ENCODE data around the gene COL11A1. TPM values are rescaled to one million over a fixed set of nuclear protein-coding genes. Genes with fewer than 3 reads are reported as not detected.

The COL11A1 gene
- total and polyA plus RNA-seq, 2 donors (not counting 3 experiments of a cell fraction or from before 2014, with no cell fraction given): not detected

GRCh38 chr1:102834688-102835320, 273.5 kb downstream of the COL11A1 start:
- TF ChIP-seq MAX (IDR thresholded peaks at IDR 0.05; ENCODE audit: insufficient read depth, insufficient read length) (no peak), JUN (IDR thresholded peaks at IDR 0.05; ENCODE audit: borderline replicate concordance, insufficient read depth, insufficient read length, low read depth) (no peak), GATA2 (IDR thresholded peaks at IDR 0.05; ENCODE audit: insufficient read depth, insufficient read length, low read depth, low read length) (no peak), FOS (IDR thresholded peaks at IDR 0.05; ENCODE audit: borderline replicate concordance, insufficient read depth, low read length) (no peak), EZH2 (IDR thresholded peaks at IDR 0.05; ENCODE audit: borderline replicate concordance, low read depth, low read length, severe bottlenecking) (no peak), MYC (IDR thresholded peaks at IDR 0.05; ENCODE audit: low read depth, low read length) (no peak), POLR2AphosphoS5 (IDR thresholded peaks at IDR 0.05; ENCODE audit: insufficient read depth, low read depth, low read length) (no peak), POLR2A (IDR thresholded peaks at IDR 0.05; ENCODE audit: low read depth, low read length) (no peak), CTCF (IDR thresholded peaks at IDR 0.05; ENCODE audit: extremely low read depth in 1 of 2, insufficient read depth in 1 of 2, low read depth in 1 of 2, low read length in 2 of 2) (no peak)

More at GRCh38 chr1:102834688-102835320, 273.5 kb downstream of the COL11A1 start:
- Histone ChIP-seq H3K27me3 (ENCODE audit: control insufficient read depth in 2 of 2, insufficient read depth in 2 of 2, low read length in 2 of 2) (no peaks in the 10 kb centered on the region), H3K9me1 (replicated peaks; ENCODE audit: control insufficient read depth, extremely low read depth, insufficient read depth, low read length) (no peaks in the 10 kb centered on the region), H4K20me1 (replicated peaks; ENCODE audit: control insufficient read depth, extremely low read depth, insufficient read depth, low read length) (no peaks in the 10 kb centered on the region), H3K9me3 (replicated peaks; ENCODE audit: control insufficient read depth, insufficient read depth, low read length) (no peaks in the 10 kb centered on the region), H3K4me1 (ENCODE audit: control insufficient read depth, extremely low read depth, insufficient read depth, low read length) (no peaks in the 10 kb centered on the region), H3K4me2 (ENCODE audit: insufficient read depth, low read length) (no peak overlapping the region), H3K27ac (ENCODE audit: insufficient read depth, low read depth, low read length) (no peak overlapping the region), H2AFZ (ENCODE audit: low read depth, low read length) (no peak overlapping the region), H3K36me3 (ENCODE audit: control insufficient read depth in 2 of 2, extremely low read depth in 1 of 2, insufficient read depth in 2 of 2, low read length in 2 of 2) (no peaks in the 10 kb centered on the region), H3K4me3 (replicated peaks in 1 of 3; ENCODE audit: insufficient read depth in 1 of 3, low read depth in 1 of 3, low read length in 3 of 3) (no peak overlapping the region), H3K79me2 (ENCODE audit: control insufficient read depth, insufficient read depth, low read length) (no peaks in the 10 kb centered on the region), H3K9ac (replicated peaks; ENCODE audit: extremely low read depth, insufficient read depth, low read length) (no peak overlapping the region)
- no peak for DNase-seq (ENCODE audit: low read depth, low spot score)
- ChIA-PET CTCF (interaction anchor here (1.2 kb wide), 1 partner anchor 136 kb away, joined by 3 read pairs; no protein-coding TSS in a partner anchor), POLR2A (no interaction called here)
- FAIRE-seq: no peak
- intact Hi-C loops (cut with micrococcal nuclease): no loop called here
- dilution Hi-C loops (cut with MboI; ENCODE audit: extremely low pct_ligation_motif_present, low sequenced_read_pairs): no loop called here
- no TSS peak for BruUV-seq (replicated peaks)
